D721Med (cell line): Measurements from ENCODE around the gene EHHADH.
"Not testable (repeated sequence)": the region's sequence is repeated elsewhere in the genome, so short reads cannot be mapped to it uniquely, and the experiment has no call there.

Source experiments
- DNase-seq: peaks from one replicate; pipeline ENCODE4 v3.0.0; 2011; ENCODE audit warnings: low spot score; ENCODE audit not compliant: insufficient read length
- FAIRE-seq: peaks from 2 replicates; lab custom pipeline; 2011; peaks lifted over from hg19 to GRCh38; lab: Jason Lieb, UNC
- TF ChIP-seq, protein P1 (sequence below): IDR thresholded peaks from 2 replicates; pipeline ENCODE4 v1.5.1; 2012; ENCODE audit warnings: mild to moderate bottlenecking, control low read depth; ENCODE audit not compliant: insufficient read depth; ENCODE audit errors: missing control alignments

The EHHADH gene

DNA sequence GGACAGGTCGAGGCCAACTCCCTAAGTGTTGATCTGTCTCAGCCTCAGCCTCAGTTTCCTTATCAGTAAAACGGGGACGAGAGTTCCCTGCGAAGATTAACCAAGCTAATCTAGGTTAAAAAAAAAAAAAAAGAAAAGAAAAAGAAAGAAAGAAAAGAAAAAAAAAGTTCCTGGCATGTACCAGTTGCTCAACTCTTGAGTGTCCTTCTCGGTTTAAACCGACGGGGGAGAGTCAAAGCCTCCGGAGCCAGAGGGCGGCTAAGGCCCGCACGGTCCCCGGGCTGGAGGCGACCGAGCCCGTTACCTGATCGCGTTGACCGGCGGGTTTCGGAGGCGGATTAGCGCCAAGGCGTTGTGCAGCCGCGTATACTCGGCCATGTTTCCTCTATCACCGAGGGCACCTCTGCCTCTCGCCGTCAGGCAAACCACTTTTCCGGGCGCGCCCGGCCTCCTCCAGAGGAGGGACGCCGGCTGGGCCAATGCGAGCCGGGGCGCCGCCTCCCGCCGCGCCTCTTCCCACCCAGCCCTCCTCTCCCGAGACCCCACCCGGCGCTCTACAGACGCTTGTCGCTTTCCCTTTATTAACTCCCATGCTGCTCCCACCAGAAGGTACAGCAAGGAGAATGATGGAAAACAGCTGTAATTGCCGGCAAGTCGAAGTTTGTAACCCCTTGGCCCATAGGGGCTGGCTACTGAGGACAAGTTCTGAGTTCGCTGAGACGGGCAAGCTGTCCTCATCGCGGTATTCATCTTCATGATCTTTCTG, at the start of gene EHHADH:
EHHADH (minus strand) TSS at position 405 of the 766 bp plus-strand sequence; CDS start at position 378, 27 bp downstream.
- DNase-seq (peak; percentile 60), FAIRE-seq (no peak)
- TF ChIP-seq, protein P1, sequence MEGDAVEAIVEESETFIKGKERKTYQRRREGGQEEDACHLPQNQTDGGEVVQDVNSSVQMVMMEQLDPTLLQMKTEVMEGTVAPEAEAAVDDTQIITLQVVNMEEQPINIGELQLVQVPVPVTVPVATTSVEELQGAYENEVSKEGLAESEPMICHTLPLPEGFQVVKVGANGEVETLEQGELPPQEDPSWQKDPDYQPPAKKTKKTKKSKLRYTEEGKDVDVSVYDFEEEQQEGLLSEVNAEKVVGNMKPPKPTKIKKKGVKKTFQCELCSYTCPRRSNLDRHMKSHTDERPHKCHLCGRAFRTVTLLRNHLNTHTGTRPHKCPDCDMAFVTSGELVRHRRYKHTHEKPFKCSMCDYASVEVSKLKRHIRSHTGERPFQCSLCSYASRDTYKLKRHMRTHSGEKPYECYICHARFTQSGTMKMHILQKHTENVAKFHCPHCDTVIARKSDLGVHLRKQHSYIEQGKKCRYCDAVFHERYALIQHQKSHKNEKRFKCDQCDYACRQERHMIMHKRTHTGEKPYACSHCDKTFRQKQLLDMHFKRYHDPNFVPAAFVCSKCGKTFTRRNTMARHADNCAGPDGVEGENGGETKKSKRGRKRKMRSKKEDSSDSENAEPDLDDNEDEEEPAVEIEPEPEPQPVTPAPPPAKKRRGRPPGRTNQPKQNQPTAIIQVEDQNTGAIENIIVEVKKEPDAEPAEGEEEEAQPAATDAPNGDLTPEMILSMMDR: no peak

DNA sequence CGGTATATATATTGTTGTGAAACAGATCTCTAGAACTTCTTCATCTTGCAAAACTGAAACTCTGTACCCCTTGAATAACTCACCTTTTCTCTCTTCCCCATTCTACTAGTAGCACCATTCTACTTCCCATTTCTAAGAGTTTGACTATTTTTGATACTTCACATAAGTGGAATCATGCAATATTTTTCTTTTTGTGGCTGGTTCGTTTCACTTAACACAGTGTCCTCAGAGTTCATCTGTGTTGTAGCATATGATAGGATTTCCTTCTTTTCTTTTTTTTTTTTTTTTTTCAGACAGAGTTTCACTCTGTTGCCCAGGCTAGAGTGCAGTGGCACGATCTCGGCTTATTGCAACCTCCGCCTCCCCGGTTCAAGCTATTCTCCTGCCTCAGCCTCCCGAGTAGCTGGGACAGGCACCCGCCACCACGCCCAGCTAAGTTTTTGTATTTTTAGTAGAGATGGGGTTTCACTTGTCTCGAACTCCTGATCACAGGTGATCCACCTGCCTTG, 46.1 kb upstream of the EHHADH start:
- not testable (repeated sequence) for FAIRE-seq, DNase-seq

DNA sequence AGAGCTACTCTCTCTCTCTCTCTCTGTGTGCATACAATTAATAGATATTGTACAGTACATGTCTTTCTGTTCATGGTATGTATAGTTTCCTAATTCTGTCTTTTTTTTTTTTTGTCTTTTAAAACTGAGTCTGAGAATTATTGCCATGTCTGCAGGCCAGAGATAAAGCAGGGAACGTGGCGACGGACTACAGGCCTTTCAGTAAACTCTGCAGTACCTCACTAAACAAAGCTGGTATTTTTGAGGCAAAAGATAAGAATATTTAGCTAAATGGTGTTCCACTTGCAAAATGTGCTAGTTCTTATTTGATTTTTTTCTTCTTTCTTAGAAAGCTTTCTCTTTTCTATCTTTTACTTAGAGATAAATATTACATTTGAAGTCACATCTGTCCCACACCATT, 44.0 kb upstream of the EHHADH start:
- DNase-seq (no peak), FAIRE-seq (no peak)
- TF ChIP-seq, protein P1: no peak

DNA sequence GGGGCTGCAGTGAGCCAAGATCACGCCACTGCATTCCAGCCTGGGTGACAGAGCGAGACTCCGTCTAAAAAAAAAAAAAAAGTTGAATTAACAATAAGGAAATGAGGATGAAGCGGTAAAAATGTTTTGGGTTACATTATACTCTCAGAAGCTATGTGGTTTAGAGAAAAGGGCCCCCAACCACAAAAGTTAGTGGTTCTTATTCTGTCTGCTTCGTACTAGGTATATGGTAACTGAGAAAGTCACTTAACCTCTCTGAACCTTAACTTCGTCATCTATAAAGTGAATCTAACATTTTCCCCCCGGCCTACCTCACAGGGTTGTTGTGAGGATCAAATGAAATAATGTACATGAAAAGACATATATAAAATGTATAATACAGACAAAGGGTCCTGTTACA, 38.4 kb upstream of the EHHADH start:
- TF ChIP-seq, protein P1: no peak
- DNase-seq: no peak
- FAIRE-seq: no peak

DNA sequence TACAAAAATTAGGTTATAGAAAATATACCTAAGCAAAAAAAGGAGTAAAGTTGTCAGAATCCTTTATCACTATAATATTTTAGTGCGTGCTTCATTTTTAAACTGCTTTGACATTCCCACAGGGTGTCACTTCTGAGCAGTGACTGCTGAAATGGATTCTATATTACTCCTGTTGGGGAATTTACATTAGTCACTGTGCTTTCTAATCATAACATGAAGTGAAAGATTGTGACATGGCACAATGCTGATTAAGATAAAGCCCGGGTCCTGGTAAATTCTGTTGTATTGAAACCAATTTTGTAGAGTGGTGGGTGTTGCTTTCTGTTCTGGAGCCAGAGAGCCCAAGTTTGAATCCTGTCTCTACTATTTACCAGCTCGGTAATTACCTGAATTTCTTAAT, 36.4 kb upstream of the EHHADH start:
- DNase-seq (no peak), FAIRE-seq (no peak)
- TF ChIP-seq, protein P1: no peak

DNA sequence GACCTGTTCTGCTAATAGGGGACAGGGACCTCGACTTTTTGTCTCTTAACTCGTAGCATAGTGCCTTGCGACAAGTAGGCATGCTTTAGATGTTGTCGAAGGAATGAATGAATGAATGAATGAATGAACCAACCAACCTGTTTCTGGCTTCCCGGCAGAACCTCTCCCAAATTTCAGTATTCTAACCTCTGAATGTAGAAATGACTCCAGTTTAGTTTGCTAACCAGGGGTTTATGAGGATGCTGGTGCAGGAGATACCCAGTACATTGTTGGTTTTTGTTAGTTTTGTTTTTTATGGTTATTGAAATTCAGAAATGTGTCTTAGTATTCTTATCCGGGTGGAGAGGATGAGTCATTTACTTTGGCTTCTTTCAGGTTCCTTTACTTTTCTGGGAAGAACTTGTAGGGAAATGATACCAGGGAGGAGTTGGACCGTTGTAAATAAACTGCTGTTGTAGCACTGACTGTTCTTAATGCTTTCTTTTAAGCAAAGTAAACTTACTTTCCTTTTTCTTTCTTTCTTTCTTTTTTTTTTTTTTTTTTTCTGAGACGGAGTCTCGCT, 29.6 kb upstream of the EHHADH start:
- TF ChIP-seq, protein P1: no peak
- no peak for DNase-seq
- no peak for FAIRE-seq

DNA sequence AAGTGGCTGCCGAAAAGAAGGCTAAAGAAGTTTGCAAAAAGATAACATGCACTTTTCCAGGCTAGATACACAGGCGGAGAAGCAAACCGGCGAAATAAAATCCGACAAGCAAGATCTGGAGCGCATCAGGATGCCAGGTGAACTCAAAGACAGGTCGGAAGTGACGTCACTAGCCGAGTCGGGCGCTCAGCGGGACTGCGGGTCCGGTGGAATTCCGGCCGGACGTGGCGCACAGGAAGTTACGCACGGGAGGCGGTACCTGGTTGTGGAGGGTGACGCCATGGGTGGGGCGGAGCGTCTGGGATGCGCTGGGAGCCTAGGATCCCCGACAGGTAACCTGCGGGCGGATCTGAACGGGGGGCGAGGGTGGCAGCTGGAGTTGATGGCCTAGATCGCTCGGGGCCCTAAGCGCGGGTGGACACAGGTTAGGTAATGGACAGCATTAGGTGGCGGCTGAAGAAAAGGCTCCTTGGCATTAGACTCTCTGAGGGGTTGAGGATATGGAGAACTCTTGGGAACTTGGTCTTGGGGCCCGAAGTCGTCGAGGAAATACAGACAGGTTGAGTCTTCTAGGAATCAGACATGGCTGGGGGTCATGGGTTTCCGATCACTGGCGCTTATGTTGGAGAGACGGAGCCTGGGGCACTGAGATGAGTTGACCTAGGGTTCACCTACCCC, 29.0 kb upstream of the EHHADH start:
- no peak for DNase-seq
- TF ChIP-seq, protein P1: no peak
- FAIRE-seq: no peak
